Stimulated activated CD4-positive, alpha-beta T cell treated with anti-CD3 and anti-CD28 coated beads, TNF-alpha, amount 100 ng/mL, for 1 hour (primary cell): ENCODE results near the gene FLT3LG.
"Not testable (repeated sequence)": the region's sequence is repeated elsewhere in the genome, so short reads cannot be mapped to it uniquely, and the experiment has no call there.

ENCODE experiments used
- DNase-seq, 3 donors: peaks; one replicate each; pipeline ENCODE4 v3.0.0-alpha.2; 2020; ENCODE audit warnings: low read depth in 3 of 3, low spot score in 1 of 3

FLT3LG gene

GRCh38 chr19:49440439-49441209 lies 33.4 kb upstream of the FLT3LG start:
- DNase-seq = no peak

GRCh38 chr19:49441210-49441959 lies 32.6 kb upstream of the FLT3LG start, which contains the start of gene SLC17A7:
Gene SLC17A7, minus strand, starts transcription at chr19:49441527. Its CDS starts 148 bp downstream, at chr19:49441379.
- DNase-seq = no peak

- no peak for DNase-seq
Measured at GRCh38 chr19:49441960-49442350, 32.1 kb upstream of the FLT3LG start.

GRCh38 chr19:49442354-49442753 lies 31.7 kb upstream of the FLT3LG start:
- no peak for DNase-seq

GRCh38 chr19:49442771-49443365 lies 31.1 kb upstream of the FLT3LG start:
- DNase-seq = peak in 1 of 3 donors; percentile 40

GRCh38 chr19:49443366-49444099 lies 30.5 kb upstream of the FLT3LG start:
- DNase-seq = peak; percentile 80 to 91 (median 85)

- DNase-seq = not testable (repeated sequence)
Measured at GRCh38 chr19:49444100-49444700, 29.8 kb upstream of the FLT3LG start.

GRCh38 chr19:49445997-49446396 lies 28.0 kb upstream of the FLT3LG start:
- DNase-seq = no peak

- no peak for DNase-seq
Measured at GRCh38 chr19:49447485-49448431, 26.3 kb upstream of the FLT3LG start.

GRCh38 chr19:49448432-49448786 lies 25.6 kb upstream of the FLT3LG start:
- DNase-seq = no peak

- no peak for DNase-seq
Measured at GRCh38 chr19:49450405-49450804, 23.6 kb upstream of the FLT3LG start.

- peak; percentile 78 to 89 (median 88) for DNase-seq
Measured at GRCh38 chr19:49451430-49452181, 22.4 kb upstream of the FLT3LG start, which contains the start of gene PIH1D1. Gene PIH1D1, minus strand, starts transcription at chr19:49451814. Its CDS starts 240 bp downstream, at chr19:49451574.

- DNase-seq = peak; percentile 94 to 96 (median 95)
Measured at GRCh38 chr19:49453013-49453756, 20.8 kb upstream of the FLT3LG start, which contains the start of gene ALDH16A1. Gene ALDH16A1, plus strand, starts transcription at chr19:49453225. Its CDS starts 107 bp downstream, at chr19:49453332.

GRCh38 chr19:49453757-49454240 lies 20.2 kb upstream of the FLT3LG start:
- no peak for DNase-seq

GRCh38 chr19:49455773-49456172 lies 18.2 kb upstream of the FLT3LG start:
- no peak for DNase-seq

GRCh38 chr19:49456326-49456725 lies 17.7 kb upstream of the FLT3LG start:
- DNase-seq = no peak

GRCh38 chr19:49458567-49458903 lies 15.5 kb upstream of the FLT3LG start:
- DNase-seq = no peak

GRCh38 chr19:49459388-49459787 lies 14.6 kb upstream of the FLT3LG start:
- DNase-seq = no peak
